SK-N-SH (cell line): Measurements from ENCODE around the gene METTL23. TPM values are rescaled to one million over a fixed set of nuclear protein-coding genes. Genes with fewer than 3 reads are reported as not detected.

Experiments used
- CTCF ChIA-PET: fragments of 300-600, 350-600 bp; formaldehyde crosslinking; extraction: SDS; loops from one replicate; lab custom pipeline; 2021; lab: Yijun Ruan, JAX
- POLR2A ChIA-PET: fragments of 350-600 bp; sonication (Branson Sonifier 250); formaldehyde crosslinking; extraction: SDS; loops from one replicate; lab custom pipeline; 2020; ENCODE audit warnings: antibody characterized with exemption, inconsistent platforms; lab: Yijun Ruan, JAX
- DNase-seq: peaks from one replicate; pipeline ENCODE4 v3.0.0; 2012
- H2AFZ ChIP-seq: fragments of 200-600 bp; sonication (generic); 2 replicates; pipeline ENCODE4 v1.8.1; 2016; ENCODE audit warnings: antibody characterized with exemption, mild to moderate bottlenecking, low read depth
- H3F3A ChIP-seq: fragments of 200-600 bp; sonication (generic); replicated peaks from 2 replicates; pipeline ENCODE3; 2016; ENCODE audit warnings: antibody characterized with exemption, mild to moderate bottlenecking; ENCODE audit not compliant: insufficient read depth
- H3K27ac ChIP-seq, 2 experiments: fragments of 200-500 bp in 1 of 2; fragments of 200-600 bp in 1 of 2; sonication (Bioruptor generic) in 1 of 2; sonication (generic), shearing (Covaris generic) in 1 of 2; 2 replicates each; pipeline versions ENCODE4 v1.5.1 to v1.6.1; 2014 to 2016; ENCODE audit warnings: low read depth in 2 of 2, inconsistent platforms in 1 of 2, low read length in 1 of 2, mild to moderate bottlenecking in 1 of 2, mixed read lengths in 1 of 2
- H3K27me3 ChIP-seq: fragments of 200-600 bp; sonication (generic), shearing (Covaris generic); 2 replicates; pipeline ENCODE4 v1.6.1; 2016; ENCODE audit warnings: mixed run types; ENCODE audit not compliant: insufficient read depth
- H3K36me3 ChIP-seq, 2 experiments: fragments of 200-500 bp in 1 of 2; fragments of 200-600 bp in 1 of 2; sonication (Bioruptor generic) in 1 of 2; sonication (generic) in 1 of 2; replicated peaks in 1 of 2; 2 replicates each; pipeline versions ENCODE3 to v1.5.1; 2014 to 2016; ENCODE audit warnings: low read length in 1 of 2, mild to moderate bottlenecking in 1 of 2; ENCODE audit not compliant: insufficient read depth in 2 of 2, control insufficient read depth in 1 of 2
- H3K4me1 ChIP-seq, 2 experiments: fragments of 200-500 bp in 1 of 2; fragments of 200-600 bp in 1 of 2; sonication (Bioruptor generic) in 1 of 2; sonication (generic), shearing (Covaris generic) in 1 of 2; 2 replicates each; pipeline versions ENCODE4 v1.5.1 to v1.6.1; 2014 to 2016; ENCODE audit warnings: low read depth in 1 of 2, low read length in 1 of 2, mixed run types in 1 of 2; ENCODE audit not compliant: insufficient read depth in 2 of 2, control insufficient read depth in 1 of 2
- H3K4me2 ChIP-seq: fragments of 200-600 bp; sonication (generic), shearing (Covaris generic); 2 replicates; pipeline ENCODE4 v1.6.1; 2017; ENCODE audit warnings: mixed run types
- H3K4me3 ChIP-seq, 2 experiments: fragments of 200-500 bp in 1 of 2; fragments of 200-600 bp in 1 of 2; sonication (Bioruptor generic) in 1 of 2; sonication (generic), shearing (Covaris generic) in 1 of 2; 2 replicates each; pipeline versions ENCODE4 v1.5.1 to v1.8.1; 2014 to 2016; ENCODE audit warnings: low read depth in 2 of 2, inconsistent platforms in 1 of 2, low read length in 1 of 2, mild to moderate bottlenecking in 1 of 2, mixed read lengths in 1 of 2, moderate library complexity in 1 of 2
- H3K79me2 ChIP-seq: fragments of 200-600 bp; sonication (generic); 2 replicates; pipeline ENCODE4 v1.8.1; 2017; ENCODE audit warnings: mild to moderate bottlenecking; ENCODE audit not compliant: insufficient read depth
- H3K9ac ChIP-seq: fragments of 200-600 bp; sonication (generic); 2 replicates; pipeline ENCODE4 v1.6.1; 2017; ENCODE audit warnings: mixed run types
- H3K9me2 ChIP-seq: fragments of 200-600 bp; sonication (generic); 2 replicates; pipeline ENCODE4 v1.6.1; 2017; ENCODE audit warnings: mixed run types
- H3K9me3 ChIP-seq: fragments of 200-600 bp; sonication (generic); 2 replicates; pipeline ENCODE4 v1.6.1; 2017; ENCODE audit warnings: mixed run types, mild to moderate bottlenecking, moderate library complexity
- H4K20me1 ChIP-seq: fragments of 200-600 bp; sonication (generic); 2 replicates; pipeline ENCODE4 v1.6.1; 2017; ENCODE audit warnings: mild to moderate bottlenecking, mixed run types; ENCODE audit not compliant: insufficient read depth
- CHD2 ChIP-seq: fragments of 150-350 bp; IDR thresholded peaks from 2 replicates; pipeline ENCODE4 v1.6.1; 2018; ENCODE audit warnings: low read length; ENCODE audit not compliant: partially characterized antibody
- ELF1 ChIP-seq: IDR thresholded peaks from 2 replicates; pipeline ENCODE4 v1.4.0; 2012
- FOSL2 ChIP-seq: IDR thresholded peaks from 2 replicates; pipeline ENCODE4 v1.4.0; 2012; ENCODE audit warnings: low read depth, mild to moderate bottlenecking, moderate library complexity, borderline replicate concordance
- FOXJ3 ChIP-seq: sonication (generic); formaldehyde crosslinking; IDR thresholded peaks from 2 replicates; pipeline ENCODE4 v1.5.1; 2020; ENCODE audit warnings: mild to moderate bottlenecking, missing genetic modification reagents
- FOXM1 ChIP-seq: IDR thresholded peaks from 2 replicates; pipeline ENCODE4 v1.4.0; 2012; ENCODE audit warnings: low read depth, mild to moderate bottlenecking
- GABPA ChIP-seq: IDR thresholded peaks from 2 replicates; pipeline ENCODE4 v1.4.0; 2012; ENCODE audit warnings: low read depth, mild to moderate bottlenecking
- JUND ChIP-seq: IDR thresholded peaks from 2 replicates; pipeline ENCODE4 v1.4.0; 2012
- MAX ChIP-seq: IDR thresholded peaks from 2 replicates; pipeline ENCODE4 v1.4.0; 2012; ENCODE audit warnings: low read depth
- MXI1 ChIP-seq: IDR thresholded peaks from 2 replicates; pipeline ENCODE4 v1.6.1; 2012; ENCODE audit warnings: mild to moderate bottlenecking, low read depth, low read length, improper control_type of control experiment
- NRF1 ChIP-seq: IDR thresholded peaks from 2 replicates; pipeline ENCODE4 v1.6.1; 2012; ENCODE audit warnings: low read depth, mild to moderate bottlenecking, low read length
- PBX3 ChIP-seq: IDR thresholded peaks from 2 replicates; pipeline ENCODE4; 2012
- POLR2AphosphoS5 ChIP-seq: IDR thresholded peaks from 2 replicates; pipeline ENCODE4 v1.6.1; 2012; ENCODE audit warnings: low read depth, low read length
- RCOR1 ChIP-seq: fragments of 150-350 bp; IDR thresholded peaks from 2 replicates; pipeline ENCODE4 v1.6.1; 2017; ENCODE audit warnings: antibody characterized with exemption, low read length
- REST ChIP-seq: IDR thresholded peaks from 2 replicates; pipeline ENCODE4 v1.6.1; 2012; ENCODE audit warnings: mild to moderate bottlenecking, low read depth, low read length, moderate library complexity
- SIN3A ChIP-seq: IDR thresholded peaks from 2 replicates; pipeline ENCODE4 v1.6.1; 2012; ENCODE audit warnings: low read depth, mild to moderate bottlenecking, low read length, moderate library complexity, borderline replicate concordance
- SMC3 ChIP-seq: IDR thresholded peaks from 2 replicates; pipeline ENCODE4 v1.6.1; 2012; ENCODE audit warnings: low read depth, low read length, improper control_type of control experiment
- TCF12 ChIP-seq: IDR thresholded peaks from 2 replicates; pipeline ENCODE4 v1.4.0; 2012
- USF2 ChIP-seq: fragments of 150-350 bp; IDR thresholded peaks from 2 replicates; pipeline ENCODE4 v1.6.1; 2017; ENCODE audit warnings: antibody characterized with exemption, low read length, low read depth, borderline replicate concordance
- YY1 ChIP-seq: IDR thresholded peaks from 2 replicates; pipeline ENCODE4 v1.4.0; 2012; ENCODE audit warnings: low read depth, mild to moderate bottlenecking
- WGBS: methylation state at CpG from one replicate; pipeline ENCODE4 v1.1.6; 2017; ENCODE audit warnings: low lambda C conversion rate; 5-methylcytosine and 5-hydroxymethylcytosine counted together
- polyA plus RNA-seq, 3 experiments: library from polyadenylated mRNA; depleted of rRNA; stranded (reverse); fragments of >200 nt; gene quantifications; 2 replicates each; pipeline ENCODE4 v1.2.3, GENCODE V29; 2012

The METTL23 gene
- polyA plus RNA-seq, 1 of the 3 experiments (the other 2 are of a cell fraction), result 75.9 TPM

GRCh38 chr17:76725580-76726230 lies 934 bp upstream of the METTL23 start:
- H3K9me2 ChIP-seq, result no peaks in the 10 kb centered on the region
- peak overlapping the region; percentile 82 for H3K9ac ChIP-seq
- H3K79me2 ChIP-seq, result peaks cover 93% of the 10 kb centered on the region
- TF ChIP-seq JUND (no peak), CHD2 (peak; percentile 37), MXI1 (peak; percentile 59), MAX (peak; percentile 66; the same call in 1 of the 2 replicates), FOXM1 (no peak), NRF1 (peak; percentile 39; the same call in 1 of the 2 replicates)
- TF ChIP-seq, all 33 proteins: peak for 4
- peaks cover 18% of the 10 kb centered on the region; the same call in 1 of the 2 replicates for H4K20me1 ChIP-seq
- peaks cover 14 to 20% of the 10 kb centered on the region in 2 experiments for H3K4me1 ChIP-seq
- ChIA-PET CTCF (interaction anchor here (0.5 to 5.9 kb wide), 16 partner anchors 10 to 331 kb away, joined by 3 to 75 read pairs (median 6); partner anchors contain the start of genes MFSD11, MGAT5B, MXRA7 and SRSF2), POLR2A (interaction anchor here (0.6 to 4.7 kb wide), 9 partner anchors 9 to 182 kb away, joined by 3 to 47 read pairs (median 5); partner anchors contain the start of genes MFSD11 and SRSF2)
- peak overlapping the region; percentile 74 to 99 for H3K4me3 ChIP-seq
- H3K9me3 ChIP-seq, result no peaks in the 10 kb centered on the region
- WGBS, result 7% methylated on average over 22 of the region's 38 CpGs
- DNase-seq, result peak; percentile 79
- H2AFZ ChIP-seq, result peak overlapping the region; percentile 43; the same call in 1 of the 2 replicates
- peak overlapping the region; percentile 87 to 96 for H3K27ac ChIP-seq
- peaks cover 24 to 51% of the 10 kb centered on the region in 2 experiments for H3K36me3 ChIP-seq
- H3F3A ChIP-seq, result peaks cover 24% of the 10 kb centered on the region
- no peaks in the 10 kb centered on the region for H3K27me3 ChIP-seq
- H3K4me2 ChIP-seq, result peak overlapping the region; percentile 80

- Histone ChIP-seq H3K4me1 (peaks cover 14 to 20% of the 10 kb centered on the region in 2 experiments), H3K27ac (peak within 1 kb of the TSS; percentile 94 to 96), H3K27me3 (no peaks in the 10 kb centered on the region), H3K9me2 (no peaks in the 10 kb centered on the region), H3F3A (peaks cover 26% of the 10 kb centered on the region), H3K9ac (peak within 1 kb of the TSS; percentile 99), H3K36me3 (peaks cover 19 to 48% of the 10 kb centered on the region in 2 experiments), H3K4me2 (peak within 1 kb of the TSS; percentile 86), H3K79me2 (peaks cover 94% of the 10 kb centered on the region), H4K20me1 (peaks cover 20% of the 10 kb centered on the region), H3K9me3 (no peaks in the 10 kb centered on the region), H2AFZ (peak within 1 kb of the TSS; percentile 81), H3K4me3 (peak within 1 kb of the TSS; percentile 74 to 99)
- 2% methylated on average over 32 of the region's 60 CpGs for WGBS
- CTCF ChIA-PET, result interaction anchor here (0.5 to 5.9 kb wide), 15 partner anchors 11 to 359 kb away, joined by 3 to 75 read pairs (median 5); partner anchors contain the start of genes MFSD11, MGAT5B, MXRA7 and SRSF2
- POLR2A ChIA-PET, result interaction anchor here (0.7 to 4.7 kb wide), 8 partner anchors 8 to 182 kb away, joined by 3 to 47 read pairs (median 6); partner anchors contain the start of genes MFSD11 and SRSF2
- peak; percentile 99 for DNase-seq
- TF ChIP-seq CHD2 (peak; percentile 82), GABPA (no peak; the same call in 1 of the 2 replicates), TCF12 (peak; percentile 10; the same call in 1 of the 2 replicates), FOXM1 (no peak), FOSL2 (no peak), FOXJ3 (CRISPR knock-in tag) (no peak), NRF1 (peak; percentile 39; the same call in 1 of the 2 replicates), USF2 (no peak), MAX (peak; percentile 60), RCOR1 (no peak), POLR2AphosphoS5 (peak; percentile 85), SMC3 (no peak; the same call in 1 of the 2 replicates), MXI1 (no peak; the same call in 1 of the 2 replicates), PBX3 (no peak; the same call in 1 of the 2 replicates), JUND (no peak), YY1 (peak; percentile 95), ELF1 (peak; percentile 58), SIN3A (peak; percentile 55), REST (no peak)
These were observed 336 bp upstream of the METTL23 start, which contains the start of gene JMJD6 for GRCh38 chr17:76726231-76726775. Gene JMJD6, minus strand, starts transcription at chr17:76726606. Its CDS starts 131 bp downstream, at chr17:76726475.
